OCI-LY7 (cell line): ENCODE data around the gene GOLGA6L10. TPM values are rescaled to one million over a fixed set of nuclear protein-coding genes. Genes with fewer than 3 reads are reported as not detected.
"Not testable (repeated sequence)": the region's sequence is repeated elsewhere in the genome, so short reads cannot be mapped to it uniquely, and the experiment has no call there.

ENCODE experiments used
- BruUV-seq: library from RNA; stranded (reverse); fragments of 400-500 nt; replicated peaks from 2 replicates; lab custom pipeline; 2021; lab: Mats Ljungman, UMichigan
- CTCF ChIA-PET: fragments of 300-600 bp; sonication (Branson Sonifier 250); formaldehyde crosslinking; loops from one replicate; lab custom pipeline; 2022; ENCODE audit warnings: antibody characterized with exemption; ENCODE audit not compliant: unreplicated experiment; lab: Charles Lee
- POLR2A ChIA-PET: fragments of 300-600 bp; sonication (Branson Sonifier 250); formaldehyde crosslinking; loops from one replicate; lab custom pipeline; 2022; ENCODE audit warnings: antibody characterized with exemption; lab: Charles Lee
- DNase-seq: peaks from one replicate; pipeline ENCODE4 v3.0.0-alpha.2; 2015; ENCODE audit warnings: low spot score
- H2AFZ ChIP-seq: fragments of 200-600 bp; sonication (generic), shearing (Covaris generic); 2 replicates; pipeline ENCODE4 v1.6.1; 2014; ENCODE audit warnings: mild to moderate bottlenecking, antibody characterized with exemption, low read length, moderate library complexity
- H3K27ac ChIP-seq: fragments of 200-600 bp; sonication (generic); 2 replicates; pipeline ENCODE4 v1.5.1; 2014; ENCODE audit warnings: mixed run types, low read depth, mild to moderate bottlenecking, moderate library complexity, low read length, inconsistent platforms; ENCODE audit not compliant: poor library complexity, severe bottlenecking
- H3K36me3 ChIP-seq: fragments of 200-600 bp; sonication (generic); 2 replicates; pipeline ENCODE4 v1.6.1; 2014; ENCODE audit warnings: mild to moderate bottlenecking, antibody characterized with exemption, low read length, moderate library complexity, mixed read lengths; ENCODE audit not compliant: insufficient read depth
- H3K4me1 ChIP-seq: fragments of 200-600 bp; sonication (generic); 2 replicates; pipeline ENCODE4 v1.5.1; 2014; ENCODE audit warnings: mild to moderate bottlenecking, low read length; ENCODE audit not compliant: insufficient read depth, poor library complexity, severe bottlenecking
- H3K4me2 ChIP-seq: fragments of 200-600 bp; sonication (generic); 2 replicates; pipeline ENCODE4 v1.6.1; 2014; ENCODE audit warnings: mild to moderate bottlenecking, low read length
- H3K4me3 ChIP-seq: fragments of 200-600 bp; sonication (generic); 2 replicates; pipeline ENCODE4 v1.5.1; 2014; ENCODE audit warnings: mild to moderate bottlenecking, low read depth, low read length; ENCODE audit not compliant: poor library complexity, severe bottlenecking
- H3K79me2 ChIP-seq: fragments of 200-600 bp; sonication (generic); 2 replicates; pipeline ENCODE4 v1.6.1; 2016; ENCODE audit warnings: low read depth, mild to moderate bottlenecking, low read length, moderate library complexity, mixed read lengths; ENCODE audit not compliant: insufficient read depth
- H3K9me2 ChIP-seq: fragments of 200-600 bp; sonication (generic); 2 replicates; pipeline ENCODE4 v1.6.1; 2016; ENCODE audit warnings: mild to moderate bottlenecking, low read length, mixed read lengths; ENCODE audit not compliant: insufficient read depth
- H3K9me3 ChIP-seq: fragments of 200-600 bp; sonication (generic); 2 replicates; pipeline ENCODE4 v1.6.1; 2014; ENCODE audit warnings: mild to moderate bottlenecking, mixed run types, low read length, mixed read lengths
- H4K20me1 ChIP-seq: fragments of 200-600 bp; sonication (generic); 2 replicates; pipeline ENCODE4 v1.6.1; 2014; ENCODE audit warnings: mild to moderate bottlenecking, antibody characterized with exemption, low read length, moderate library complexity, mixed read lengths; ENCODE audit not compliant: insufficient read depth
- CTCF ChIP-seq: fragments of 200-600 bp; sonication (generic); conservative IDR thresholded peaks from 2 replicates; pipeline ENCODE4 v1.5.1; 2014; ENCODE audit warnings: mild to moderate bottlenecking, antibody characterized with exemption, low read length, moderate library complexity, mixed read lengths
- EZH2phosphoT487 ChIP-seq: fragments of 200-600 bp; sonication (generic); IDR thresholded peaks from 2 replicates; pipeline ENCODE4 v1.6.1; 2018; ENCODE audit warnings: low read depth, borderline replicate concordance, mild to moderate bottlenecking, mixed run types, antibody characterized with exemption, low read length, moderate library complexity, mixed read lengths
- intact Hi-C: fragments of 100-400 bp; cut with micrococcal nuclease; formaldehyde crosslinking; loops from one replicate; pipeline ENCODE4 v1.10.0; 2022; ENCODE audit not compliant: unreplicated experiment
- total RNA-seq, 2 experiments: library from RNA; depleted of rRNA in 1 of 2; stranded (reverse); fragments of >200 nt in 1 of 2; shearing (Covaris generic) in 1 of 2; gene quantifications; 2 replicates each; pipeline ENCODE4 v1.2.3, GENCODE V29; 2014 to 2022

Gene GOLGA6L10
- total RNA-seq, 2 experiments from 2014 or later = 0.49 TPM; not detected in 1

- CTCF ChIA-PET = no interaction called here
- Histone ChIP-seq H3K36me3 (no peaks in the 10 kb centered on the region), H3K79me2 (no peaks in the 10 kb centered on the region), H2AFZ (no peak overlapping the region), H3K9me2 (no peaks in the 10 kb centered on the region), H3K4me3 (no peak overlapping the region), H3K27ac (no peak overlapping the region), H3K4me2 (no peak overlapping the region), H3K4me1 (no peaks in the 10 kb centered on the region), H4K20me1 (no peaks in the 10 kb centered on the region), H3K9me3 (no peaks in the 10 kb centered on the region)
- DNase-seq = no peak
- no TSS peak for BruUV-seq
- POLR2A ChIA-PET = no interaction called here
- TF ChIP-seq CTCF (no peak), EZH2phosphoT487 (no peak)
- intact Hi-C loops = no loop called here
These were observed 35.8 kb downstream of the GOLGA6L10 start for GRCh38 chr15:82313446-82313845.

- Histone ChIP-seq H3K9me3 (no peaks in the 10 kb centered on the region), H3K27ac (no peak overlapping the region), H3K4me3 (no peak overlapping the region), H2AFZ (no peak overlapping the region), H3K36me3 (no peaks in the 10 kb centered on the region), H3K79me2 (no peaks in the 10 kb centered on the region), H3K4me1 (no peaks in the 10 kb centered on the region), H3K4me2 (no peak overlapping the region), H4K20me1 (no peaks in the 10 kb centered on the region), H3K9me2 (no peaks in the 10 kb centered on the region)
- no peak for DNase-seq
- TF ChIP-seq EZH2phosphoT487 (no peak), CTCF (no peak)
- no TSS peak for BruUV-seq
- intact Hi-C loops = no loop called here
- CTCF ChIA-PET = no interaction called here
- POLR2A ChIA-PET = no interaction called here
These were observed 36.5 kb downstream of the GOLGA6L10 start for GRCh38 chr15:82312586-82313349.

- H3K79me2 ChIP-seq, H3K4me1 ChIP-seq, DNase-seq, H3K4me3 ChIP-seq, BruUV-seq, H3K36me3 ChIP-seq, H2AFZ ChIP-seq, H3K9me3 ChIP-seq, H3K4me2 ChIP-seq, H3K27ac ChIP-seq, H4K20me1 ChIP-seq, CTCF ChIA-PET, intact Hi-C loops, H3K9me2 ChIP-seq: not testable (repeated sequence)
- POLR2A ChIA-PET = interaction anchor here (0.7 kb wide), 1 partner anchor 1814 kb away, joined by 4 read pairs; no protein-coding TSS in a partner anchor
These were observed 38.0 kb downstream of the GOLGA6L10 start for GRCh38 chr15:82311321-82311720.
